ENCODE results near the gene TEPSIN.

TEPSIN gene

DNA sequence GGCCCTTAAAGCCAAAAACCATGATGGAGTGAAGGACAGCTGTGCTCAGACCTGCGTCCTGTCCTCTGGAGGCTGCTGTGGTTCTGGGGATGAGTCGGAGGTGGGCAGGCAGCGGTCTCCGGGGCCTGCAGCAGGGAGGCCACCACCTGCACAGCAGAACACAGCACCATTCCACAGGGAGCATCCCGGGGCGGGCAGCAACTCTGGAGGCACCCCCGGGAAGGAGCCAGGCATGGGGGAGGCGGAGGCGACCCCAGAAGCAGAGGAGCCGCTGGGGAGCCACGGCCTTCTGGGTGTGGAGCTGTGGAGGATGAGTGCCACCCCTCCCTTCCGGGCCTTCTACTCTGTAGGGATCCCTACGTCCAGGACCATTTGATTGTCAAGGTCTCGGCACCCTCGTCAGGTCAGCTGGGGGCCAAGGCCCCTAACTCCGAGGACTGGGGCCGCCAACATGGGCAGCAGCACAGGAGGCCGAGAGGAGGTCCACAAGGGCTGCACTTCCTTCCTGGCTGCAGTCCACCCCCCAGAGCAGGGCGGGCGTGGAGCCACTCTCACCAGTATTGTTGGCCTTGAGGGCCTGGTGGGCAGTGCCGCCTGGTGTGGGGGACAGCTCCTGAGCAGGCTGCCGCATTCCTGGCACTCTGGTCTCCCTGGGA, 39.9 kb downstream of the TEPSIN start:
- H3F3A ChIP-seq (ENCODE audit: insufficient read depth, low read length): no peaks in the 10 kb centered on the region
- H2AFZ ChIP-seq (ENCODE audit: low read length): no peak overlapping the region
- no peaks in the 10 kb centered on the region for H3K4me1 ChIP-seq (ENCODE audit: low read length)
- H4K20me1 ChIP-seq (ENCODE audit: insufficient read depth, low read length): no peaks in the 10 kb centered on the region
- no peaks in the 10 kb centered on the region for H3K36me3 ChIP-seq (replicated peaks; ENCODE audit: insufficient read depth, low read length)
- DNase-seq: no peak
- H3K79me2 ChIP-seq (ENCODE audit: low read length): no peaks in the 10 kb centered on the region
- TF ChIP-seq EZH2 (optimal IDR thresholded peaks at IDR 0.05; ENCODE audit: low read depth, low read length) (no peak), EZH2phosphoT487 (IDR thresholded peaks at IDR 0.05; ENCODE audit: low read length) (no peak)
- TF ChIP-seq, protein P1, sequence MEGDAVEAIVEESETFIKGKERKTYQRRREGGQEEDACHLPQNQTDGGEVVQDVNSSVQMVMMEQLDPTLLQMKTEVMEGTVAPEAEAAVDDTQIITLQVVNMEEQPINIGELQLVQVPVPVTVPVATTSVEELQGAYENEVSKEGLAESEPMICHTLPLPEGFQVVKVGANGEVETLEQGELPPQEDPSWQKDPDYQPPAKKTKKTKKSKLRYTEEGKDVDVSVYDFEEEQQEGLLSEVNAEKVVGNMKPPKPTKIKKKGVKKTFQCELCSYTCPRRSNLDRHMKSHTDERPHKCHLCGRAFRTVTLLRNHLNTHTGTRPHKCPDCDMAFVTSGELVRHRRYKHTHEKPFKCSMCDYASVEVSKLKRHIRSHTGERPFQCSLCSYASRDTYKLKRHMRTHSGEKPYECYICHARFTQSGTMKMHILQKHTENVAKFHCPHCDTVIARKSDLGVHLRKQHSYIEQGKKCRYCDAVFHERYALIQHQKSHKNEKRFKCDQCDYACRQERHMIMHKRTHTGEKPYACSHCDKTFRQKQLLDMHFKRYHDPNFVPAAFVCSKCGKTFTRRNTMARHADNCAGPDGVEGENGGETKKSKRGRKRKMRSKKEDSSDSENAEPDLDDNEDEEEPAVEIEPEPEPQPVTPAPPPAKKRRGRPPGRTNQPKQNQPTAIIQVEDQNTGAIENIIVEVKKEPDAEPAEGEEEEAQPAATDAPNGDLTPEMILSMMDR (IDR thresholded peaks at IDR 0.05; ENCODE audit: low read length): no peak
- H3K4me2 ChIP-seq (ENCODE audit: low read depth, low read length): no peak overlapping the region
- H3K27ac ChIP-seq (ENCODE audit: low read length): no peak overlapping the region
- no peaks in the 10 kb centered on the region for H3K9me3 ChIP-seq (replicated peaks; ENCODE audit: insufficient read depth, low read length)
- no peaks in the 10 kb centered on the region for H3K9me2 ChIP-seq (replicated peaks; ENCODE audit: insufficient read depth, low read length)
- H3K27me3 ChIP-seq (replicated peaks; ENCODE audit: insufficient read depth, low read length): no peaks in the 10 kb centered on the region
- H3K4me3 ChIP-seq (ENCODE audit: low read length): no peak overlapping the region
- H3K9ac ChIP-seq (ENCODE audit: low read length): no peak overlapping the region

DNA sequence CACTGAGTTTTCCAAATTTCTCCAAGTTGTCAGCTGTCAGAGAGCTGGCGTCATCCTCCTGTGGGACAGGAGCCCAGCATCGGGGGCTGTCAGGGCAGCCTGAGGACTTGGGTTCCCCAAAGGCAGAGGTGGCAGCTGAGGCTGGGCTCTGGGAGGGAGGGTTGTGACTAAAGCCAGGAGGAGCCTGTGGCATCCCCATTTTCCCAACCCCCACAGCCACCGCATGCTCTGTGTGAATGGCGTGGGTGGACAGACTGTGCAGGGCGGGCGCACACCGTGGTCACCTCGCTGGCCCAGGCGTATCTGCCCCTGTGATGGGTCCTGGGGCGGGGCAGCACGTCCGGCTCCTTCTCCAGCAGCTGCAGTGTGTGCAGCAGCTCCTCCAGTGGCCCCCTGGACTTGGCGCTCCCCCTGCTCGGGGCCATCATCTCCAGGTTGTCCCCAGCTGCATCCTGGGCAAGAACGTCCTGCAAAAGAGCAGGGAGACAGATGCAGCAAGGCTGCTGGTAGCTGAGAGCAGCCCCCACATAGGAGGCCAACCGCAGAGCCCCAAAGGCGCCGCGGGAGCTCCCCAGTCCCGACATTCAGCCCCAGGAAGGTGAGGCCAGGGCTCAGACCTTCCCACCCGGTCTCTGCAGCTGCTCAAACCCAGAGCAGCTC, 40.9 kb downstream of the TEPSIN start:
- no peak overlapping the region for H3K4me2 ChIP-seq (ENCODE audit: low read depth, low read length)
- no peaks in the 10 kb centered on the region for H3K79me2 ChIP-seq (ENCODE audit: low read length)
- no peaks in the 10 kb centered on the region for H3K4me1 ChIP-seq (ENCODE audit: low read length)
- H3K9me3 ChIP-seq (replicated peaks; ENCODE audit: insufficient read depth, low read length): no peaks in the 10 kb centered on the region
- no peak overlapping the region for H3K9ac ChIP-seq (ENCODE audit: low read length)
- TF ChIP-seq, protein P1 (IDR thresholded peaks at IDR 0.05; ENCODE audit: low read length): no peak
- TF ChIP-seq EZH2 (optimal IDR thresholded peaks at IDR 0.05; ENCODE audit: low read depth, low read length): no peak
- TF ChIP-seq EZH2phosphoT487 (IDR thresholded peaks at IDR 0.05; ENCODE audit: low read length): no peak
- H3K36me3 ChIP-seq (replicated peaks; ENCODE audit: insufficient read depth, low read length): no peaks in the 10 kb centered on the region
- H2AFZ ChIP-seq (ENCODE audit: low read length): no peak overlapping the region
- no peaks in the 10 kb centered on the region for H3K9me2 ChIP-seq (replicated peaks; ENCODE audit: insufficient read depth, low read length)
- H4K20me1 ChIP-seq (ENCODE audit: insufficient read depth, low read length): no peaks in the 10 kb centered on the region
- H3K27me3 ChIP-seq (replicated peaks; ENCODE audit: insufficient read depth, low read length): no peaks in the 10 kb centered on the region
- H3K4me3 ChIP-seq (ENCODE audit: low read length): no peak overlapping the region
- no peaks in the 10 kb centered on the region for H3F3A ChIP-seq (ENCODE audit: insufficient read depth, low read length)
- H3K27ac ChIP-seq (ENCODE audit: low read length): no peak overlapping the region
- no peak for DNase-seq

DNA sequence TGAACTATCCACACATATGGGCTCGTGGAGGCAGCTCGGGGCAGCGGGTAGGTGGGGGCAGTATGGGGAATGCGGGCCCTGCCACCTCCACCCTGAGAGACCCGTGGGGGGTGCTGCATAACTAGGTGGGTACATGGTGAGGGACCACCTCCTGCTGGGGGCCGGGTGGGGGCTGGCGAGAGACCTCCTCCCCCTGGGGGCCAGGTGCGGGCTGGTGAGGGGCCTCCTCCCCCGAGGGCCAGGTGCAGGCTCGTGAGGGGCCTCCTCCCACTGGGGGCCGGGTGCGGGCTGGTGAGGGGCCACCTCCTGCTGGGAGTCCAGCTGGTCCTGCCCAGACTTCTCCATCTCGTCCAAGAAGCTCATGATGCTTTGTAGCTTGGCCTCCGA, 41.5 kb downstream of the TEPSIN start:
- Histone ChIP-seq H3K79me2 (ENCODE audit: low read length) (no peaks in the 10 kb centered on the region), H3K4me3 (ENCODE audit: low read length) (no peak overlapping the region), H3F3A (ENCODE audit: insufficient read depth, low read length) (no peaks in the 10 kb centered on the region), H3K4me2 (ENCODE audit: low read depth, low read length) (no peak overlapping the region), H3K4me1 (ENCODE audit: low read length) (no peaks in the 10 kb centered on the region), H3K36me3 (replicated peaks; ENCODE audit: insufficient read depth, low read length) (no peaks in the 10 kb centered on the region), H3K27ac (ENCODE audit: low read length) (no peak overlapping the region), H2AFZ (ENCODE audit: low read length) (no peak overlapping the region), H3K9ac (ENCODE audit: low read length) (no peak overlapping the region), H4K20me1 (ENCODE audit: insufficient read depth, low read length) (no peaks in the 10 kb centered on the region), H3K9me3 (replicated peaks; ENCODE audit: insufficient read depth, low read length) (no peaks in the 10 kb centered on the region), H3K27me3 (replicated peaks; ENCODE audit: insufficient read depth, low read length) (no peaks in the 10 kb centered on the region), H3K9me2 (replicated peaks; ENCODE audit: insufficient read depth, low read length) (no peaks in the 10 kb centered on the region)
- TF ChIP-seq EZH2phosphoT487 (IDR thresholded peaks at IDR 0.05; ENCODE audit: low read length) (no peak), EZH2 (optimal IDR thresholded peaks at IDR 0.05; ENCODE audit: low read depth, low read length) (no peak)
- TF ChIP-seq, protein P1 (IDR thresholded peaks at IDR 0.05; ENCODE audit: low read length): no peak
- DNase-seq: no peak
